HG03025 (cell line): ENCODE results near the gene OR2B2.
A peak's percentile ranks its signal among the peaks of the same experiment; 100 is the strongest.

Source experiments
- ATAC-seq: cut with Tn5 transposase; IDR thresholded peaks from one replicate; pipeline ENCODE4 v1.9.1; 2021; ENCODE audit warnings: mild to moderate bottlenecking, moderate library complexity; ENCODE audit not compliant: unreplicated experiment, low FRiP score

OR2B2 gene

GRCh38 chr6:27893836-27894807, 18.1 kb downstream of the OR2B2 start:
- no peak for ATAC-seq

GRCh38 chr6:27893059-27893835, 18.9 kb downstream of the OR2B2 start:
- peak; percentile 49 for ATAC-seq

- ATAC-seq = no peak
Measured at GRCh38 chr6:27892649-27893058, 19.5 kb downstream of the OR2B2 start.

- no peak for ATAC-seq
Measured at GRCh38 chr6:27891320-27891875, 20.8 kb downstream of the OR2B2 start.

GRCh38 chr6:27890445-27891319, 21.5 kb downstream of the OR2B2 start:
- peak; percentile 38 for ATAC-seq

- no peak for ATAC-seq
Measured at GRCh38 chr6:27889628-27890444, 22.4 kb downstream of the OR2B2 start.

GRCh38 chr6:27889275-27889627, 22.9 kb downstream of the OR2B2 start:
- no peak for ATAC-seq

GRCh38 chr6:27888566-27888965, 23.6 kb downstream of the OR2B2 start:
- ATAC-seq = no peak

GRCh38 chr6:27886073-27886472, 26.1 kb downstream of the OR2B2 start:
- ATAC-seq = no peak

GRCh38 chr6:27883136-27883535, 29.1 kb downstream of the OR2B2 start:
- no peak for ATAC-seq

- ATAC-seq = no peak
Measured at GRCh38 chr6:27882624-27883023, 29.6 kb downstream of the OR2B2 start.

GRCh38 chr6:27879837-27880236, 32.4 kb downstream of the OR2B2 start:
- ATAC-seq = no peak

- ATAC-seq = no peak
Measured at GRCh38 chr6:27874016-27874415, 38.2 kb downstream of the OR2B2 start.

GRCh38 chr6:27873021-27873940, 38.9 kb downstream of the OR2B2 start:
- peak; percentile 31 for ATAC-seq

- ATAC-seq = peak; percentile 16
Measured at GRCh38 chr6:27872642-27873020, 39.6 kb downstream of the OR2B2 start.

GRCh38 chr6:27871924-27872638, 40.1 kb downstream of the OR2B2 start:
- peak; percentile 47 for ATAC-seq

- ATAC-seq = no peak
Measured at GRCh38 chr6:27870291-27870870, 41.8 kb downstream of the OR2B2 start.
